ENCODE results near the gene NFATC2.

The NFATC2 gene

GRCh38 chr20:51584116-51584515 is 41.6 kb upstream of the NFATC2 start:
- no peak for DNase-seq (ENCODE audit: low spot score)
- TF ChIP-seq, protein P1, sequence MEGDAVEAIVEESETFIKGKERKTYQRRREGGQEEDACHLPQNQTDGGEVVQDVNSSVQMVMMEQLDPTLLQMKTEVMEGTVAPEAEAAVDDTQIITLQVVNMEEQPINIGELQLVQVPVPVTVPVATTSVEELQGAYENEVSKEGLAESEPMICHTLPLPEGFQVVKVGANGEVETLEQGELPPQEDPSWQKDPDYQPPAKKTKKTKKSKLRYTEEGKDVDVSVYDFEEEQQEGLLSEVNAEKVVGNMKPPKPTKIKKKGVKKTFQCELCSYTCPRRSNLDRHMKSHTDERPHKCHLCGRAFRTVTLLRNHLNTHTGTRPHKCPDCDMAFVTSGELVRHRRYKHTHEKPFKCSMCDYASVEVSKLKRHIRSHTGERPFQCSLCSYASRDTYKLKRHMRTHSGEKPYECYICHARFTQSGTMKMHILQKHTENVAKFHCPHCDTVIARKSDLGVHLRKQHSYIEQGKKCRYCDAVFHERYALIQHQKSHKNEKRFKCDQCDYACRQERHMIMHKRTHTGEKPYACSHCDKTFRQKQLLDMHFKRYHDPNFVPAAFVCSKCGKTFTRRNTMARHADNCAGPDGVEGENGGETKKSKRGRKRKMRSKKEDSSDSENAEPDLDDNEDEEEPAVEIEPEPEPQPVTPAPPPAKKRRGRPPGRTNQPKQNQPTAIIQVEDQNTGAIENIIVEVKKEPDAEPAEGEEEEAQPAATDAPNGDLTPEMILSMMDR (IDR thresholded peaks at IDR 0.05; ENCODE audit: extremely low read depth, missing control alignments), result no peak

DNA sequence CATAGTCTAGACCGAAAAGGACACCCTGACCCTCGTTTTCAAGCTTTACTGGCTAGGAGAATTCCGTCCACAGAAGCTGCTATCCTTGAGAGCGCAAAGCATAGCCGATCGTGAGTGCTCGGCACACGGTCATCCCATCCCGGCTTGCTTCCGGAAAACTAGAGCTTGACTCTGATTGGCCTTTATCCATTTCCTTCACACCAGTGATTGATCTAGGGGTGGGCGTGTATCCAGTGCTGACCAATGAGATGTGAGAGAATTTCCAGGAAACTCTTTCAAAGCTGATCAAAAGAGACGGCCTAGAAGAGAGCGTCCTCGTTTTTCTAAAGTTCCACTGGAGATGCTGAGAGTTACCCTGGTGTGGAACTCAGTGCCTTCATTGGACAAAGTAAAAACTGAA is 41.0 kb upstream of the NFATC2 start:
- TF ChIP-seq, protein P1 (IDR thresholded peaks at IDR 0.05; ENCODE audit: extremely low read depth, missing control alignments), result no peak
- DNase-seq (ENCODE audit: low spot score), result no peak

GRCh38 chr20:51583073-51583472 is 40.6 kb upstream of the NFATC2 start:
- TF ChIP-seq, protein P1 (IDR thresholded peaks at IDR 0.05; ENCODE audit: extremely low read depth, missing control alignments), result no peak
- DNase-seq (ENCODE audit: low spot score), result no peak

GRCh38 chr20:51581571-51581970 is 39.1 kb upstream of the NFATC2 start:
- DNase-seq (ENCODE audit: low spot score), result no peak
- TF ChIP-seq, protein P1 (IDR thresholded peaks at IDR 0.05; ENCODE audit: extremely low read depth, missing control alignments), result no peak

DNA sequence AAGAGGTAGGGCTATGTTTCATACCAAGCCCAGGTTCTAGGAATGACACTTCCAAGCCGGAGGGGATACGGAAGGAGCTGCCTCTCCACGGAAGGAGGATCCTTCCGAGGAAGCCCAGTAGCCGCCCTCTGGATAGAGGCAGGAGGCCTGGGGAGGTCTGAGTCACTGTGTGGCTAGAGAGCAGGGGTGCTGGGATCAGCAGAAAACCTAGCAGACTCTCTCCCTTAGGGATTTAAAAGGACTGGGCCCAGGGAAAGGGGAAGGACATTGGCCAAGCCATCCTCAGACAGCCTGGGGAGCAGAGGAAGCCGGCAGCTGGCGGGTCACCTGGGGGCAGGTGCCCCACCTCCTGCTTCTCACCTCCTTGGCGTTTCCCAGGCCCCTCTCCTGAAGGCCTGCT is 36.6 kb upstream of the NFATC2 start:
- no peak for DNase-seq (ENCODE audit: low spot score)
- TF ChIP-seq, protein P1 (IDR thresholded peaks at IDR 0.05; ENCODE audit: extremely low read depth, missing control alignments), result no peak

DNA sequence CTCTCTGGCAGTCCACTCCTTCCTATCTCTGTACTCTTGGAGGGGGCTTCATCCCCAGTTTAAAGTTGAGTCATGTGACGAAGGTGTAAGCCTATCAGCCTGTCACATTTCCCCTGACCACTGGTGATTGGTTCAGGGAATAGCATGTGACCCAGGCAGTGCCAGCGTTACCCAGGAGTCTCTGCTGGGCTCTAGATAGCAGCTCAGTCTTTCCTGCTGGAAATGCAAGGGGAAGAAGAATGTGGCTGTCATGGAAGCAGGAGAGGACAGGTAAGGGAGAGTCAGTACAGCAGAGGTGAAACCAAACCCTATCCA is 35.6 kb upstream of the NFATC2 start:
- no peak for DNase-seq (ENCODE audit: low spot score)
- TF ChIP-seq, protein P1 (IDR thresholded peaks at IDR 0.05; ENCODE audit: extremely low read depth, missing control alignments), result no peak

GRCh38 chr20:51577432-51578144 is 35.1 kb upstream of the NFATC2 start:
- TF ChIP-seq, protein P1 (IDR thresholded peaks at IDR 0.05; ENCODE audit: extremely low read depth, missing control alignments), result no peak
- no peak for DNase-seq (ENCODE audit: low spot score)
